Neural crest cell (in vitro differentiated cells): ENCODE measurements around the gene GPR25. TPM values are rescaled to one million over a fixed set of nuclear protein-coding genes. Genes with fewer than 3 reads are reported as not detected.

Experiments
- DNase-seq: peaks from one replicate; pipeline ENCODE4 v3.0.0; 2021; ENCODE audit warnings: low read depth, mixed read lengths, low spot score
- H3K27ac Mint-ChIP-seq: one replicate; pipeline ENCODE4 v1.8.0; 2021; ENCODE audit warnings: mild to moderate bottlenecking, mixed read lengths; ENCODE audit not compliant: unreplicated experiment
- H3K27me3 Mint-ChIP-seq: 2 replicates; pipeline ENCODE4 v1.8.0; 2021; ENCODE audit warnings: low read depth, mild to moderate bottlenecking, mixed read lengths
- H3K36me3 Mint-ChIP-seq: 2 replicates; pipeline ENCODE4 v1.8.0; 2021; ENCODE audit warnings: low read depth, mild to moderate bottlenecking, mixed read lengths
- H3K4me1 Mint-ChIP-seq: 2 replicates; pipeline ENCODE4 v1.8.0; 2021; ENCODE audit warnings: mixed read lengths
- H3K4me3 Mint-ChIP-seq: one replicate; pipeline ENCODE4 v1.8.0; 2021; ENCODE audit warnings: mild to moderate bottlenecking, mixed read lengths
- H3K9me3 Mint-ChIP-seq: 2 replicates; pipeline ENCODE4 v1.8.0; 2021; ENCODE audit warnings: mixed read lengths
- total RNA-seq: library from RNA; stranded (reverse); gene quantifications from 2 replicates; pipeline ENCODE4 v1.2.1, GENCODE V29; 2021
- TF ChIP-seq, protein P1 (sequence below): fragments of 200-600 bp; sonication (generic); conservative IDR thresholded peaks from 2 replicates; pipeline ENCODE4 v1.5.0; 2021; ENCODE audit warnings: antibody characterized with exemption, mild to moderate bottlenecking

GPR25 gene
- total RNA-seq, 1 donor from 2014 or later, result not detected

DNA sequence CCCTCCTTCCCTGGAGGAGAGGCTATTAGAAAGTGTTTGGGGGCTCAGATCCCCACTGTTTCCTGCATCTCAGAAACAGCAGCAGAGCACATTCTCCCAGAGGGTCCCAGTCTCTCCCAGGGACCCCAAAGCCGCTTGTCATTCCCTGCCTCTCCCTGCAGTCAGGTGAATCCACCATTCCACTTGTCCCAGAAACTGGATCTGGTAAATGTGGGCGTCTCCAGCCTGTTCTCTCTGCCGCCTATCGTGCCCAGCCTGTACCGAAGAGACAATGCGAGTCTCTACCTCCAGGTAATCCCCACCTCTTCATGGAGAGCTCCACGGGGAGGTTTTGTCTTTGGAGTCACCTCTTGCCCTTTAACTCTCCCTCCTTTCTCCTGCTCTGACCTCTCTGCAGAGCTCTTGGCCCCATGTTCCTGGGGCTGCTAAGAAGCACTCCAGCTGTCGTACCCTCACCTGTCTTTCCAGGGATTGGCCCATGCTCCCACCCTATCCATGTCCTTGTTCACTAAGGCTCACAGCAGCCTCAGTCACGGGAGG lies 48.9 kb downstream of the GPR25 start:
- Mint-ChIP-seq H3K27ac (no peak overlapping the region), H3K4me3 (no peak overlapping the region), H3K4me1 (no peaks in the 10 kb centered on the region), H3K36me3 (no peaks in the 10 kb centered on the region), H3K27me3 (no peaks in the 10 kb centered on the region), H3K9me3 (no peaks in the 10 kb centered on the region)
- no peak for DNase-seq
- TF ChIP-seq, protein P1, sequence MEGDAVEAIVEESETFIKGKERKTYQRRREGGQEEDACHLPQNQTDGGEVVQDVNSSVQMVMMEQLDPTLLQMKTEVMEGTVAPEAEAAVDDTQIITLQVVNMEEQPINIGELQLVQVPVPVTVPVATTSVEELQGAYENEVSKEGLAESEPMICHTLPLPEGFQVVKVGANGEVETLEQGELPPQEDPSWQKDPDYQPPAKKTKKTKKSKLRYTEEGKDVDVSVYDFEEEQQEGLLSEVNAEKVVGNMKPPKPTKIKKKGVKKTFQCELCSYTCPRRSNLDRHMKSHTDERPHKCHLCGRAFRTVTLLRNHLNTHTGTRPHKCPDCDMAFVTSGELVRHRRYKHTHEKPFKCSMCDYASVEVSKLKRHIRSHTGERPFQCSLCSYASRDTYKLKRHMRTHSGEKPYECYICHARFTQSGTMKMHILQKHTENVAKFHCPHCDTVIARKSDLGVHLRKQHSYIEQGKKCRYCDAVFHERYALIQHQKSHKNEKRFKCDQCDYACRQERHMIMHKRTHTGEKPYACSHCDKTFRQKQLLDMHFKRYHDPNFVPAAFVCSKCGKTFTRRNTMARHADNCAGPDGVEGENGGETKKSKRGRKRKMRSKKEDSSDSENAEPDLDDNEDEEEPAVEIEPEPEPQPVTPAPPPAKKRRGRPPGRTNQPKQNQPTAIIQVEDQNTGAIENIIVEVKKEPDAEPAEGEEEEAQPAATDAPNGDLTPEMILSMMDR, result no peak

DNA sequence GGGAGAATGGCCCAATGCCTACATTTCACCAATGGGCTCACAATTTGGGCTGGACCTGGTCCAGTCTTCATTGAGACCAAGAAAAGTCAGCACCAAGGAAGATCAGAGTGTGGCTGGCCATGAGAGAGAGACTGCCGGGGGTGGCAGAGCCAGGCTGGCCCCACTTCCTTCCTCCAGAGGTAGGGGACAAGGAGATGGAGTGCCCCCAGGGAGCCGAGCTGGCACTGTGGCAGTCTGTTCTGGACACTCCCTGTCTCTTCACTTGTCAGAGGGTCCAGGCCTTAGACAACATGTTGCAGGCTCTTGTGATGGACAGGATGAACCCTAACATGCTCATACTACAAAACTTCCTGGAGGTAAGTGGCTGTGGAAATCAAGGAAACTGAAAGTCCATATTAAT lies 49.6 kb downstream of the GPR25 start:
- Mint-ChIP-seq H3K27ac (no peak overlapping the region), H3K4me3 (no peak overlapping the region), H3K36me3 (no peaks in the 10 kb centered on the region), H3K27me3 (no peaks in the 10 kb centered on the region), H3K4me1 (no peaks in the 10 kb centered on the region), H3K9me3 (no peaks in the 10 kb centered on the region)
- no peak for DNase-seq
- TF ChIP-seq, protein P1, result no peak

DNA sequence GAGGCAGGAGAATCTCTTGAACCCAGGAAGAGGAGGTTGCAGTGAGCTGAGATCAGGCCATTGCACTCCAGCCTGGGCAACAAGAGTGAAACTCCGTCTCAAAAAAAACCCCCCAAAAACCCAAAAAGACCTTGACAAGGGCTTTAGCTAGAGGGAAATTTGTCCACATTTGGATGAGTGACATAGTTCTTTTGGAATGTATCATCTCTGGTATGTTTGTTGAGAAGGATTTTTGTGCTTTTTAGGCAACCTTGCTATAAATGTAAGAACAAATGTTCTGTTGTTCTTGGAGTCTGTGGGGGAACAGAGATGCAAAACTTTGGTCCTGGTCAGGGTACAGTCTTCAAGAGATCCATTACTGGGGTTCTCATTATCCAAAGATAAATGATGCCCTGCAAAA lies 50.8 kb downstream of the GPR25 start:
- Mint-ChIP-seq H3K36me3 (no peaks in the 10 kb centered on the region), H3K27me3 (no peaks in the 10 kb centered on the region), H3K4me3 (no peak overlapping the region)

More for the DNA sequence above, 50.8 kb downstream of the GPR25 start:
- TF ChIP-seq, protein P1, result no peak
- Mint-ChIP-seq H3K4me1 (no peaks in the 10 kb centered on the region), H3K27ac (no peak overlapping the region), H3K9me3 (no peaks in the 10 kb centered on the region)
- no peak for DNase-seq

Other genes starting within 250 kb of the GPR25 start
- gene DDX59, start 203.1 kb upstream of the GPR25 start, total RNA-seq, result 18.0 and 19.7 TPM in 2 replicates
- 40.3 and 44.8 TPM in 2 replicates for gene CAMSAP2, start 134.1 kb upstream of the GPR25 start, total RNA-seq
- gene INAVA, start 21.9 kb downstream of the GPR25 start, total RNA-seq, result 50.4 and 51.8 TPM in 2 replicates
- 28.1 and 28.9 TPM in 2 replicates for gene KIF21B, start 150.7 kb downstream of the GPR25 start, total RNA-seq
- gene CACNA1S, start 239.4 kb downstream of the GPR25 start, total RNA-seq, result 0.07 TPM in 2 replicates